Left hindlimb (tissue), 1 donor: ENCODE data around the gene ABCD4.
"Not testable (repeated sequence)": the region's sequence is repeated elsewhere in the genome, so short reads cannot be mapped to it uniquely, and the experiment has no call there.

Source experiments
- DNase-seq: peaks from one replicate; pipeline ENCODE4 v3.0.0-alpha.2; 2018

The ABCD4 gene

GRCh38 chr14:74301594-74302151, 1.1 kb downstream of the ABCD4 start:
- no peak for DNase-seq

- no peak for DNase-seq
Measured at GRCh38 chr14:74299061-74299545, 3.6 kb downstream of the ABCD4 start.

GRCh38 chr14:74297986-74298385, 4.7 kb downstream of the ABCD4 start:
- no peak for DNase-seq

GRCh38 chr14:74296037-74296467, 6.7 kb downstream of the ABCD4 start:
- DNase-seq: no peak

GRCh38 chr14:74293606-74294005, 9.1 kb downstream of the ABCD4 start:
- no peak for DNase-seq

GRCh38 chr14:74292061-74292460, 10.7 kb downstream of the ABCD4 start:
- DNase-seq: no peak

- no peak for DNase-seq
Measured at GRCh38 chr14:74290415-74290814, 12.3 kb downstream of the ABCD4 start.

- no peak for DNase-seq
Measured at GRCh38 chr14:74289801-74290200, 12.9 kb downstream of the ABCD4 start.

- no peak for DNase-seq
Measured at GRCh38 chr14:74286736-74287135, 16.0 kb downstream of the ABCD4 start.

- DNase-seq: no peak
Measured at GRCh38 chr14:74281069-74281468, 21.7 kb downstream of the ABCD4 start.

- DNase-seq: no peak
Measured at GRCh38 chr14:74278080-74278479, 24.7 kb downstream of the ABCD4 start.

- no peak for DNase-seq
Measured at GRCh38 chr14:74275241-74275841, 27.4 kb downstream of the ABCD4 start.

GRCh38 chr14:74271365-74271764, 31.4 kb downstream of the ABCD4 start:
- DNase-seq: no peak

- not testable (repeated sequence) for DNase-seq
Measured at GRCh38 chr14:74270382-74271177, 32.2 kb downstream of the ABCD4 start.

- no peak for DNase-seq
Measured at GRCh38 chr14:74267588-74267987, 35.1 kb downstream of the ABCD4 start.

GRCh38 chr14:74265301-74265965, 37.3 kb downstream of the ABCD4 start:
- no peak for DNase-seq

- no peak for DNase-seq
Measured at GRCh38 chr14:74263921-74264320, 38.8 kb downstream of the ABCD4 start.

- no peak for DNase-seq
Measured at GRCh38 chr14:74263181-74263580, 39.6 kb downstream of the ABCD4 start.

- no peak for DNase-seq
Measured at GRCh38 chr14:74262076-74262475, 40.7 kb downstream of the ABCD4 start.

GRCh38 chr14:74261288-74261687, 41.4 kb downstream of the ABCD4 start:
- no peak for DNase-seq

- no peak for DNase-seq
Measured at GRCh38 chr14:74260525-74261233, 42.1 kb downstream of the ABCD4 start.

GRCh38 chr14:74259513-74259912, 43.2 kb downstream of the ABCD4 start:
- no peak for DNase-seq

GRCh38 chr14:74258764-74259035, 44.0 kb downstream of the ABCD4 start:
- no peak for DNase-seq
